OCI-LY3 (cell line): Measurements from ENCODE around the gene LTBP3.

Experiments
- EZH2phosphoT487 ChIP-seq: fragments of 200-600 bp; shearing (Covaris generic); IDR thresholded peaks from 2 replicates; pipeline ENCODE4 v1.6.1; 2018; ENCODE audit warnings: antibody characterized with exemption, mixed run types, low read depth
- TF ChIP-seq, protein P1 (sequence below): fragments of 200-600, 300-600 bp; sonication (generic); IDR thresholded peaks from 2 replicates; pipeline ENCODE4 v1.5.1; 2014; ENCODE audit warnings: antibody characterized with exemption, low read length, low read depth

DNA sequence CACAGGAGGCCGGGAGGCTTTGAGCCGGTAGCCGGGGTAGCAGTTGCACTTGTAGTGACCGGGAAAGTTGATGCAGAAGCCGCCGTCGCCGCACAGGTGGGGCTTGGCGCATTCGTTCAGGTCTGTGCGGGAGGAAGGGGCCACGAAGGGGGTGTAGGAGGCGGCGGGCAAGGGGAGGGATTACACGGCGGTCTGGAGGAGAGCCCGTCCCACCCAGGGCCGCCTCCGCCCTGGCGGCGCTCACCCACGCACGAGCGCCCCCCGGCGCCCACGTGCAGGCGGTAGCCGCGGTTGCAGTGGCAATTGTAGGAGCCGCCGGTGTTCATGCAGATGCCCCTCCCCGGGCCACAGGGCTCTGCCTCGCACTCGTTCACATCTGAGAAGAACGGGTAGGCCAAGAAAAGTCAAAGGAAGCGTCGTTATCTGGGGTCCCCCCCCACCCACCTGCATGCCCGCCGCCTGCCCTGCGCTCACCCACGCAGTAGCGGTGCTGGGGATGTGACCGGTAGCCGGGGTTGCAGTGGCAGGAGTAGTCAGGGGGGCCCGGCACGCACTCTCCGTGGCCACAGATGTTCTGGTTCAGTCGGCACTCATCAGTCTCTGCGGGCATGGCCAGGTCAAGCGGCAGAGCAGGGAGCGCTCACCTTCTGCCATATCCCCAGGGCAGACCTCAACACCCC lies 10.6 kb downstream of the LTBP3 start:
- TF ChIP-seq, protein P1, sequence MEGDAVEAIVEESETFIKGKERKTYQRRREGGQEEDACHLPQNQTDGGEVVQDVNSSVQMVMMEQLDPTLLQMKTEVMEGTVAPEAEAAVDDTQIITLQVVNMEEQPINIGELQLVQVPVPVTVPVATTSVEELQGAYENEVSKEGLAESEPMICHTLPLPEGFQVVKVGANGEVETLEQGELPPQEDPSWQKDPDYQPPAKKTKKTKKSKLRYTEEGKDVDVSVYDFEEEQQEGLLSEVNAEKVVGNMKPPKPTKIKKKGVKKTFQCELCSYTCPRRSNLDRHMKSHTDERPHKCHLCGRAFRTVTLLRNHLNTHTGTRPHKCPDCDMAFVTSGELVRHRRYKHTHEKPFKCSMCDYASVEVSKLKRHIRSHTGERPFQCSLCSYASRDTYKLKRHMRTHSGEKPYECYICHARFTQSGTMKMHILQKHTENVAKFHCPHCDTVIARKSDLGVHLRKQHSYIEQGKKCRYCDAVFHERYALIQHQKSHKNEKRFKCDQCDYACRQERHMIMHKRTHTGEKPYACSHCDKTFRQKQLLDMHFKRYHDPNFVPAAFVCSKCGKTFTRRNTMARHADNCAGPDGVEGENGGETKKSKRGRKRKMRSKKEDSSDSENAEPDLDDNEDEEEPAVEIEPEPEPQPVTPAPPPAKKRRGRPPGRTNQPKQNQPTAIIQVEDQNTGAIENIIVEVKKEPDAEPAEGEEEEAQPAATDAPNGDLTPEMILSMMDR, result peak; percentile 24; the same call in 1 of the 2 replicates
- TF ChIP-seq EZH2phosphoT487, result no peak
